Right lobe of liver (tissue), 6 donors: ENCODE results near the gene ZNF208. TPM values are rescaled to one million over a fixed set of nuclear protein-coding genes. Genes with fewer than 3 reads are reported as not detected.
A peak's percentile ranks its signal among the peaks of the same experiment; 100 is the strongest.

Experiments
- ATAC-seq, 4 donors: fragments of 200-7000 bp; cut with Tn5 transposase; one replicate each; pipeline ENCODE4 v1.9.1; 2020; ENCODE audit warnings: mild to moderate bottlenecking in 4 of 4, moderate library complexity in 4 of 4
- DNase-seq, 3 donors: peaks; one replicate each; pipeline ENCODE4 v3.0.0-alpha.2; 2020
- H3K27ac ChIP-seq, 3 donors: fragments of 200-600 bp; one replicate each; pipeline ENCODE4 v1.8.0; 2022
- H3K27me3 ChIP-seq, 2 donors: fragments of 200-600 bp; one replicate each; pipeline ENCODE4 v1.8.0; 2022
- H3K36me3 ChIP-seq, 4 donors: fragments of 200-600 bp; sonication (generic) in 1 of 4; one replicate each; pipeline versions ENCODE4 v1.5.1 to v1.8.0; 2017 to 2022; ENCODE audit warnings: control low read depth in 1 of 4
- H3K4me1 ChIP-seq, 4 donors: fragments of 200-600 bp; sonication (generic) in 1 of 4; one replicate each; pipeline versions ENCODE4 v1.5.1 to v1.8.0; 2017 to 2022; ENCODE audit warnings: control low read depth in 1 of 4
- H3K4me3 ChIP-seq, 3 donors: fragments of 200-600 bp; one replicate each; pipeline ENCODE4 v1.8.0; 2022
- H3K9me3 ChIP-seq, 4 donors: fragments of 200-600 bp; sonication (generic) in 1 of 4; one replicate each; pipeline versions ENCODE4 v1.5.1 to v1.8.0; 2017 to 2022; ENCODE audit warnings: control low read depth in 1 of 4
- CTCF ChIP-seq, 4 donors: fragments of 200-600 bp in 3 of 4; fragments of 450-650 bp in 1 of 4; IDR thresholded peaks; one replicate each; pipeline versions ENCODE4 v1.5.1 to v1.8.0; 2016 to 2022; ENCODE audit warnings: antibody characterized with exemption in 4 of 4, mild to moderate bottlenecking in 2 of 4
- POLR2A ChIP-seq: fragments of 450-650 bp; IDR thresholded peaks from one replicate; pipeline ENCODE4 v1.6.1; 2017; ENCODE audit warnings: antibody characterized with exemption, mild to moderate bottlenecking
- WGBS: methylation state at CpG from one replicate; pipeline ENCODE4 v1.1.6; 2018; ENCODE audit warnings: low coverage, low lambda C conversion rate; ENCODE audit not compliant: insufficient coverage; ENCODE audit errors: missing lambda C conversion rate; 5-methylcytosine and 5-hydroxymethylcytosine counted together
- intact Hi-C, 2 donors: fragments of 100-400 bp; cut with DNase I; formaldehyde crosslinking; loops; one replicate each; pipeline versions ENCODE4 v1.11.2 to v1.14.1; 2022
- total RNA-seq, 6 experiments: library from RNA; depleted of rRNA in 2 of 6; stranded (reverse); fragments of >200 nt in 2 of 6; fragmentation: NEBNext Ultra II Directional in 3 of 6; extraction: Animal tissue kit (Norgen Biotek cat#: 25700) in 3 of 6; gene quantifications; one replicate each; pipeline versions ENCODE4 v1.1.0 to v1.2.4, GENCODE V29; 2016 to 2023
- donor health status: DM: no; HTN: yes; CAD: no.
- donor health status: DM: no; HTN: no; CAD: no.
- donor health status: DM: no; HTN: no; CAD: no.
- donor health status: DM: no; HTN: yes; CAD: no.
- donor health status: DM: no; HTN: yes; CAD: no.

Gene ZNF208
- total RNA-seq, 6 experiments from 2014 or later, result 0.06 to 0.90 (median 0.26) TPM

GRCh38 chr19:21970466-21970865, 40.3 kb downstream of the ZNF208 start:
- peaks cover 0 to 30% (median 15%) of the 10 kb centered on the region in 4 donors for H3K9me3 ChIP-seq
- 60% methylated on average over 1 of the region's 1 CpG for WGBS
- intact Hi-C loops, result no loop called here

GRCh38 chr19:21947775-21948174, 63.0 kb downstream of the ZNF208 start:
- intact Hi-C loops, result no loop called here
- no peak for DNase-seq
- no peaks in the 10 kb centered on the region for H3K36me3 ChIP-seq
- H3K4me1 ChIP-seq, result no peaks in the 10 kb centered on the region
- no peak overlapping the region for H3K4me3 ChIP-seq
- WGBS, result 41% methylated on average over 7 of the region's 8 CpGs
- H3K27me3 ChIP-seq, result no peaks in the 10 kb centered on the region
- ATAC-seq, result no peak
- H3K9me3 ChIP-seq, result peaks cover 0 to 15% (median 0%) of the 10 kb centered on the region in 4 donors
- no peak overlapping the region for H3K27ac ChIP-seq
- TF ChIP-seq POLR2A, result no peak
- no peak for TF ChIP-seq CTCF (IDR thresholded peaks at IDR 0.05)

More at GRCh38 chr19:21970466-21970865, 40.3 kb downstream of the ZNF208 start:
- ATAC-seq (no peak), DNase-seq (no peak)
- no peak overlapping the region for H3K4me3 ChIP-seq
- TF ChIP-seq POLR2A, result no peak
- TF ChIP-seq CTCF (IDR thresholded peaks at IDR 0.05), result no peak
- H3K36me3 ChIP-seq, result no peaks in the 10 kb centered on the region
- no peaks in the 10 kb centered on the region for H3K4me1 ChIP-seq
- H3K27ac ChIP-seq, result no peak overlapping the region
- H3K27me3 ChIP-seq, result no peaks in the 10 kb centered on the region

- H3K9me3 ChIP-seq, result no peaks in the 10 kb centered on the region
- DNase-seq, result peak in 1 of 3 donors; percentile 13
- 46% methylated on average over 4 of the region's 30 CpGs for WGBS
- H3K27ac ChIP-seq, result no peak overlapping the region
- no peaks in the 10 kb centered on the region for H3K27me3 ChIP-seq
- no peak for ATAC-seq
- H3K4me3 ChIP-seq, result no peak overlapping the region
- intact Hi-C loops, result no loop called here
- TF ChIP-seq POLR2A, result no peak
- TF ChIP-seq CTCF (IDR thresholded peaks at IDR 0.05), result no peak
- no peaks in the 10 kb centered on the region for H3K4me1 ChIP-seq
- H3K36me3 ChIP-seq, result no peaks in the 10 kb centered on the region
Observed at GRCh38 chr19:21940684-21941083, 70.1 kb downstream of the ZNF208 start.

GRCh38 chr19:21934593-21934992, 76.2 kb downstream of the ZNF208 start:
- intact Hi-C loops, result no loop called here
- no peaks in the 10 kb centered on the region for H3K27me3 ChIP-seq
- no peaks in the 10 kb centered on the region for H3K36me3 ChIP-seq
- H3K4me3 ChIP-seq, result no peak overlapping the region
- no peaks in the 10 kb centered on the region for H3K4me1 ChIP-seq
- ATAC-seq (no peak), DNase-seq (no peak)
- no peak for TF ChIP-seq POLR2A
- no peak for TF ChIP-seq CTCF (IDR thresholded peaks at IDR 0.05)
- H3K9me3 ChIP-seq, result no peaks in the 10 kb centered on the region
- no peak overlapping the region for H3K27ac ChIP-seq
- 58% methylated on average over 4 of the region's 4 CpGs for WGBS

GRCh38 chr19:21934131-21934530, 76.6 kb downstream of the ZNF208 start:
- WGBS, result 84% methylated on average over 5 of the region's 5 CpGs
- intact Hi-C loops, result no loop called here
- Histone ChIP-seq H3K4me1 (no peaks in the 10 kb centered on the region), H3K27me3 (no peaks in the 10 kb centered on the region), H3K36me3 (no peaks in the 10 kb centered on the region), H3K27ac (no peak overlapping the region), H3K4me3 (no peak overlapping the region), H3K9me3 (no peaks in the 10 kb centered on the region)
- no peak for DNase-seq
- no peak for TF ChIP-seq CTCF (IDR thresholded peaks at IDR 0.05)
- TF ChIP-seq POLR2A, result no peak
- ATAC-seq, result no peak
